Measurements from ENCODE around the gene KIF3A.

KIF3A gene

GRCh38 chr5:132688536-132689339 is 48.6 kb downstream of the KIF3A start:
- H3K36me3 ChIP-seq (ENCODE audit: control insufficient read depth in 2 of 2, insufficient read depth in 2 of 2, low read length in 2 of 2), result no peaks in the 10 kb centered on the region
- no peaks in the 10 kb centered on the region for H3K27me3 ChIP-seq (ENCODE audit: control insufficient read depth in 2 of 2, insufficient read depth in 2 of 2, low read length in 2 of 2)
- no peak overlapping the region for H3K27ac ChIP-seq (ENCODE audit: low read depth in 2 of 2, low read length in 2 of 2)
- H3K9me3 ChIP-seq (ENCODE audit: control insufficient read depth in 2 of 2, low read length in 2 of 2), result no peaks in the 10 kb centered on the region
- H3K4me1 ChIP-seq (ENCODE audit: control insufficient read depth in 2 of 2, insufficient read depth in 2 of 2, low read length in 2 of 2), result no peaks in the 10 kb centered on the region
- H3K9ac ChIP-seq (ENCODE audit: low read depth in 1 of 2, low read length in 2 of 2), result no peak overlapping the region
- no peak overlapping the region for H3K4me3 ChIP-seq (ENCODE audit: low read length in 2 of 2)

GRCh38 chr5:132687995-132688394 is 49.4 kb downstream of the KIF3A start:
- no peak overlapping the region for H3K4me3 ChIP-seq (ENCODE audit: low read length in 2 of 2)
- no peaks in the 10 kb centered on the region for H3K9me3 ChIP-seq (ENCODE audit: control insufficient read depth in 2 of 2, low read length in 2 of 2)
- H3K27ac ChIP-seq (ENCODE audit: low read depth in 2 of 2, low read length in 2 of 2), result no peak overlapping the region
- H3K4me1 ChIP-seq (ENCODE audit: control insufficient read depth in 2 of 2, insufficient read depth in 2 of 2, low read length in 2 of 2), result no peaks in the 10 kb centered on the region
- no peaks in the 10 kb centered on the region for H3K36me3 ChIP-seq (ENCODE audit: control insufficient read depth in 2 of 2, insufficient read depth in 2 of 2, low read length in 2 of 2)
- no peaks in the 10 kb centered on the region for H3K27me3 ChIP-seq (ENCODE audit: control insufficient read depth in 2 of 2, insufficient read depth in 2 of 2, low read length in 2 of 2)
- H3K9ac ChIP-seq (ENCODE audit: low read depth in 1 of 2, low read length in 2 of 2), result no peak overlapping the region

DNA sequence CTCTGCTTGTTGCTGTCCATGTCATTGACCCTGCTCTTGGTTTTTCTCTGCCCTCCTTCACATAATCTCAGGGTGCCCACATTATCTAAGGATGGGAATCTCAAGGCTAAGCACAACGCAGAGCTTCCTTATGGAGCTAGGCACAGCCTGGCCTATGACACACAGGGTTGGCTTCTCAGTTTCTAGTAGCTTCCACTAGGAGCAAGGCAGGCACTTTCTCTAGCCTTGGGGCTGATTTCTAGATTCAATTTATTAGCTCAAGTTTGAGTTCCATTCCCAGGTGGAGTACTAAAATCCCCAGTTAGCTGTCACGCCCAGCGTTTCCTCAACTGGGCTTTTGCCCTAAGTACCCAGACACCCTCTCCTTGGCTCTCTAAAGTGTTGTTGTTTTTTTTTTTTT is 51.2 kb downstream of the KIF3A start:
- no peaks in the 10 kb centered on the region for H3K4me1 ChIP-seq (ENCODE audit: control insufficient read depth in 2 of 2, insufficient read depth in 2 of 2, low read length in 2 of 2)
- H3K4me3 ChIP-seq (ENCODE audit: low read length in 2 of 2), result no peak overlapping the region
- no peaks in the 10 kb centered on the region for H3K27me3 ChIP-seq (ENCODE audit: control insufficient read depth in 2 of 2, insufficient read depth in 2 of 2, low read length in 2 of 2)
- no peaks in the 10 kb centered on the region for H3K36me3 ChIP-seq (ENCODE audit: control insufficient read depth in 2 of 2, insufficient read depth in 2 of 2, low read length in 2 of 2)
- no peaks in the 10 kb centered on the region for H3K9me3 ChIP-seq (ENCODE audit: control insufficient read depth in 2 of 2, low read length in 2 of 2)
- H3K27ac ChIP-seq (ENCODE audit: low read depth in 2 of 2, low read length in 2 of 2), result no peak overlapping the region
- H3K9ac ChIP-seq (ENCODE audit: low read depth in 1 of 2, low read length in 2 of 2), result no peak overlapping the region

DNA sequence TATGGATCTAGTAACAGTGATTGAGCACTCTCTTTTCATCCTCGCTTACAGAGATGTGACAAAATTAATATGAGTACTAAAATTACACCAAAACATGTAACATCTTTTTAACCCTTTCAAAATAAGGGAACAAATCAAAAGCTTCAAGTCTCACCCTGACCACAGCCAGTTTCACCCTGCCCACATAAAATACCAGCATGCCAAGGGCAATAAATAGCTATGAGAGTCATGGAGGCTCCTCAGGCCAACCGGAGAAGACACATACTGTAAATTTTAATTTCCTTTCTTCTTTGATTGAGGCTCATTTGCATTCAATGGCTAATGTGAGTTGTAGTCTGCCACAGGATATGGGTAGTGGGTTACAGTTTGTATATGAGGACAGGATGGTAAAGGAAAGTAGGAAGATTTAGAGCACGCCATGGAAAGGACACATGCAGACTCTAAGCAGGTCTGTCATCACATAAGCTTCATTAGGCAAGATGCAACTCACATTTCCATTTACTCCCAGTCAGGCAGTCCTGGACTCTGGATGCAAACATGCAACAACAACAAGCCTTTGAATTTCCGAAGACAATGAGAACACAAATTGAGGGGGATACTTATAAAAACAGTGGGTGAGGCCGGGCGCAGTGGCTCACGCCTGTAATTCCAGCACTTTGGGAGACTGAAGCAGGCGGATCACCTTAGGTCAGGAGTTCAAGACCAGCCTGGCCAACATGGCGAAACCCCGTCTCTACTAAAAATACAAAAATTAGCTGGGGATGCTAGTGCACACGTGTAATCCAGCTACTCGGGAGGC is 52.2 kb downstream of the KIF3A start:
- Histone ChIP-seq H3K9ac (ENCODE audit: low read depth in 1 of 2, low read length in 2 of 2) (no peak overlapping the region), H3K4me1 (ENCODE audit: control insufficient read depth in 2 of 2, insufficient read depth in 2 of 2, low read length in 2 of 2) (no peaks in the 10 kb centered on the region), H3K27me3 (ENCODE audit: control insufficient read depth in 2 of 2, insufficient read depth in 2 of 2, low read length in 2 of 2) (no peaks in the 10 kb centered on the region), H3K4me3 (ENCODE audit: low read length in 2 of 2) (no peak overlapping the region), H3K36me3 (ENCODE audit: control insufficient read depth in 2 of 2, insufficient read depth in 2 of 2, low read length in 2 of 2) (no peaks in the 10 kb centered on the region), H3K27ac (ENCODE audit: low read depth in 2 of 2, low read length in 2 of 2) (no peak overlapping the region), H3K9me3 (ENCODE audit: control insufficient read depth in 2 of 2, low read length in 2 of 2) (no peaks in the 10 kb centered on the region)

- no peaks in the 10 kb centered on the region for H3K4me1 ChIP-seq (ENCODE audit: control insufficient read depth in 2 of 2, insufficient read depth in 2 of 2, low read length in 2 of 2)
- no peak overlapping the region for H3K27ac ChIP-seq (ENCODE audit: low read depth in 2 of 2, low read length in 2 of 2)
- H3K9ac ChIP-seq (ENCODE audit: low read depth in 1 of 2, low read length in 2 of 2), result no peak overlapping the region
- H3K27me3 ChIP-seq (ENCODE audit: control insufficient read depth in 2 of 2, insufficient read depth in 2 of 2, low read length in 2 of 2), result no peaks in the 10 kb centered on the region
- H3K9me3 ChIP-seq (ENCODE audit: control insufficient read depth in 2 of 2, low read length in 2 of 2), result no peaks in the 10 kb centered on the region
- no peaks in the 10 kb centered on the region for H3K36me3 ChIP-seq (ENCODE audit: control insufficient read depth in 2 of 2, insufficient read depth in 2 of 2, low read length in 2 of 2)
- no peak overlapping the region for H3K4me3 ChIP-seq (ENCODE audit: low read length in 2 of 2)
Observed at GRCh38 chr5:132684491-132684890, 52.9 kb downstream of the KIF3A start.

- H3K9ac ChIP-seq (ENCODE audit: low read depth in 1 of 2, low read length in 2 of 2), result no peak overlapping the region
- no peak overlapping the region for H3K4me3 ChIP-seq (ENCODE audit: low read length in 2 of 2)
- H3K27me3 ChIP-seq (ENCODE audit: control insufficient read depth in 2 of 2, insufficient read depth in 2 of 2, low read length in 2 of 2), result no peaks in the 10 kb centered on the region
- H3K36me3 ChIP-seq (ENCODE audit: control insufficient read depth in 2 of 2, insufficient read depth in 2 of 2, low read length in 2 of 2), result no peaks in the 10 kb centered on the region
- no peak overlapping the region for H3K27ac ChIP-seq (ENCODE audit: low read depth in 2 of 2, low read length in 2 of 2)
- no peaks in the 10 kb centered on the region for H3K9me3 ChIP-seq (ENCODE audit: control insufficient read depth in 2 of 2, low read length in 2 of 2)
- H3K4me1 ChIP-seq (ENCODE audit: control insufficient read depth in 2 of 2, insufficient read depth in 2 of 2, low read length in 2 of 2), result no peaks in the 10 kb centered on the region
Observed at GRCh38 chr5:132681983-132682382, 55.4 kb downstream of the KIF3A start.

DNA sequence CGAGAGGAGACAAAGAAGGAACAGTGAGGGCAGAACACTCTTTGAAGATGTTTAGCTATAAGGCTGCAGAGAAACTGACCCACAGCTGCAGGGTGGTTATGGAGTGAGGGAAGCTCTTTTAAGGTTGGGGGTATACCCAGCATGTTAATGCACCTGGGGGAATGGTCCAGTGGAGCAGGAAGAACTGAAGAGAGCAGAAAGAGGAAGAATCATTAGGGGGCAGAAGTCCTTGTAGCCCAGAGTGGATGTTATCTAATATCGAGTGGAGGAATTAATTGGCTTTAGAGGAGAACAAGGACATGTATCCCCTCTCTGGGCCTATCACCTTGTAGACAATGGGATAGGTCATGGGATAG is 55.9 kb downstream of the KIF3A start:
- Histone ChIP-seq H3K27ac (ENCODE audit: low read depth in 2 of 2, low read length in 2 of 2) (no peak overlapping the region), H3K4me3 (ENCODE audit: low read length in 2 of 2) (no peak overlapping the region), H3K9ac (ENCODE audit: low read depth in 1 of 2, low read length in 2 of 2) (no peak overlapping the region), H3K27me3 (ENCODE audit: control insufficient read depth in 2 of 2, insufficient read depth in 2 of 2, low read length in 2 of 2) (no peaks in the 10 kb centered on the region), H3K4me1 (ENCODE audit: control insufficient read depth in 2 of 2, insufficient read depth in 2 of 2, low read length in 2 of 2) (no peaks in the 10 kb centered on the region), H3K9me3 (ENCODE audit: control insufficient read depth in 2 of 2, low read length in 2 of 2) (no peaks in the 10 kb centered on the region), H3K36me3 (ENCODE audit: control insufficient read depth in 2 of 2, insufficient read depth in 2 of 2, low read length in 2 of 2) (no peaks in the 10 kb centered on the region)

DNA sequence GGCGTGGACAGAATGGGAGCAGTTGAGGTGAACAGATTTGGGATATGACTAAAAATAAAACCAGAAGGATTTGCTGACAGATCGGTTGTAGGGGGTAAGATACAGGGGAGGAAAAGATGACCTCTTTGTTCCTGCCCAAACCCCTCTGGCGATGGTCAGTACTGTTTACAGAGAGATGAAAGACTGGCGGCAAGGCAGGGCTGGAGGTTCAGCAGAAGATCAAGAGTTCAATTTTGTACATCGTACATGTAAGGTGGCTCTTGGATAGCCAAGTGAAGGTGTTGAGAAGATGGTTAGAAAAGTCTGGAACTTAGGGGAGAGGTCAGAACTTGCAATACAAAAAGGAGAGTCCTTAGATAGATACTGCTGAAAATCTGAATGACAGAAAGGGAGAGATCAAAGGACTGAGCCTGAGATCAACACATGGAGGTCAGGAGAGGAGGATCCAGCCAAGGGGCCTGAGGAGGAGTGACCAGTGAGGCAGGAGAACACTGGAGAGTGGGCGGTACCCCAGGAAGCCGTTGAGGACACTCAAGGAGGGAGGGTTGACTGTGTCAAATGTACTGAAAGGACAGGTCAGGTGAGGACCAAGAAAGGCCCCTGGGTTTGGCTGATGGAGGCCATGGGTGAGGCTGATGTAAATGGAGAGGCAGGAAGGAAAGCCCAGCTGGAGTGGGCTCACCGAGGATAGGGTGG is 56.4 kb downstream of the KIF3A start:
- no peak overlapping the region for H3K4me3 ChIP-seq (ENCODE audit: low read length in 2 of 2)
- no peak overlapping the region for H3K27ac ChIP-seq (ENCODE audit: low read depth in 2 of 2, low read length in 2 of 2)
- H3K9me3 ChIP-seq (ENCODE audit: control insufficient read depth in 2 of 2, low read length in 2 of 2), result no peaks in the 10 kb centered on the region
- H3K9ac ChIP-seq (ENCODE audit: low read depth in 1 of 2, low read length in 2 of 2), result no peak overlapping the region
- no peaks in the 10 kb centered on the region for H3K27me3 ChIP-seq (ENCODE audit: control insufficient read depth in 2 of 2, insufficient read depth in 2 of 2, low read length in 2 of 2)
- H3K36me3 ChIP-seq (ENCODE audit: control insufficient read depth in 2 of 2, insufficient read depth in 2 of 2, low read length in 2 of 2), result no peaks in the 10 kb centered on the region
- H3K4me1 ChIP-seq (ENCODE audit: control insufficient read depth in 2 of 2, insufficient read depth in 2 of 2, low read length in 2 of 2), result no peaks in the 10 kb centered on the region

DNA sequence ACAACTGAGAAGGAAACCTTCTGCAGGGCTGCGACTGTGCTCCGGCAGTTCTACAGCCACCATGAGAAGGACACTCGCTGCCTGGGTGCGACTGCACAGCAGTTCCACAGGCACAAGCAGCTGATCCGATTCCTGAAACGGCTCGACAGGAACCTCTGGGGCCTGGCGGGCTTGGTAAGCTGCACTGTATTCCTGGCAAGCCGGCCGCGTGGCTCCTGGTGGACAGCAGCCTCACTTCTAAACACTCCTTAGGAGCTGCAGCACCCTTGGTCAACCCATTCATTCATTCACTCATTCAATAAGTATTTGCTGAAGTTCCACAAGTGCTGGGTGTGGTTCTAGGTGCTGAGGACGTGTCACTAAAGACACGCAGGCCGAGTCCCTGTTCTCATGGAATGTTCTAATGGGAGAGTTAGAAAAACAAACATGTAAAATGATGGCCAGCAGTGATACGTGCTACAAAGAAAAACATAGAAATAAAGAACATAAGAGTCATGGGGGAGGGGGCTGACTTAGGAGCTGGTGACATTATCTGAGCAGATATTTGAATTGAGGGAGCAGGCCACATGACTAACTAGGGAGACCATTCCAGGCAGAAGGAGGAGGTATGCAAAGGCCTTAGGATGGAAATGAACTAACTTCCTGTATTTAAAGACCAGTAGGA is 57.5 kb downstream of the KIF3A start:
- no peak overlapping the region for H3K27ac ChIP-seq (ENCODE audit: low read depth in 2 of 2, low read length in 2 of 2)
- no peak overlapping the region for H3K4me3 ChIP-seq (ENCODE audit: low read length in 2 of 2)
- H3K36me3 ChIP-seq (ENCODE audit: control insufficient read depth in 2 of 2, insufficient read depth in 2 of 2, low read length in 2 of 2), result no peaks in the 10 kb centered on the region
- H3K27me3 ChIP-seq (ENCODE audit: control insufficient read depth in 2 of 2, insufficient read depth in 2 of 2, low read length in 2 of 2), result no peaks in the 10 kb centered on the region
- H3K4me1 ChIP-seq (ENCODE audit: control insufficient read depth in 2 of 2, insufficient read depth in 2 of 2, low read length in 2 of 2), result no peaks in the 10 kb centered on the region
- no peak overlapping the region for H3K9ac ChIP-seq (ENCODE audit: low read depth in 1 of 2, low read length in 2 of 2)
- H3K9me3 ChIP-seq (ENCODE audit: control insufficient read depth in 2 of 2, low read length in 2 of 2), result no peaks in the 10 kb centered on the region

GRCh38 chr5:132679166-132679565 is 58.2 kb downstream of the KIF3A start:
- Histone ChIP-seq H3K27ac (ENCODE audit: low read depth in 2 of 2, low read length in 2 of 2) (no peak overlapping the region), H3K9ac (ENCODE audit: low read depth in 1 of 2, low read length in 2 of 2) (no peak overlapping the region), H3K4me3 (ENCODE audit: low read length in 2 of 2) (no peak overlapping the region), H3K27me3 (ENCODE audit: control insufficient read depth in 2 of 2, insufficient read depth in 2 of 2, low read length in 2 of 2) (no peaks in the 10 kb centered on the region), H3K4me1 (ENCODE audit: control insufficient read depth in 2 of 2, insufficient read depth in 2 of 2, low read length in 2 of 2) (no peaks in the 10 kb centered on the region), H3K36me3 (ENCODE audit: control insufficient read depth in 2 of 2, insufficient read depth in 2 of 2, low read length in 2 of 2) (no peaks in the 10 kb centered on the region), H3K9me3 (ENCODE audit: control insufficient read depth in 2 of 2, low read length in 2 of 2) (no peaks in the 10 kb centered on the region)

Measured in mucosa of rectum (tissue), 2 donors.